Endothelial cell of umbilical vein (primary cell): ENCODE measurements around the gene LRRTM4.

Experiments used
- CTCF ChIP-seq, 2 donors: IDR thresholded peaks; 1 replicate in 1 of 2; 2 replicates in 1 of 2; pipeline ENCODE4 v1.5.1; 2011; ENCODE audit warnings: low read length in 2 of 2, mild to moderate bottlenecking in 2 of 2, moderate library complexity in 2 of 2, control low read depth in 1 of 2, inconsistent platforms in 1 of 2, low read depth in 1 of 2; ENCODE audit not compliant: insufficient read depth in 1 of 2; ENCODE audit errors: extremely low read depth in 1 of 2
- EZH2 ChIP-seq: IDR thresholded peaks from 2 replicates; pipeline ENCODE4 v1.6.1; 2012; ENCODE audit warnings: borderline replicate concordance, low read depth, mild to moderate bottlenecking, moderate library complexity, low read length, inconsistent platforms; ENCODE audit not compliant: severe bottlenecking
- GATA2 ChIP-seq: IDR thresholded peaks from 2 replicates; pipeline ENCODE4 v1.7.0; 2011; ENCODE audit warnings: low read depth, mild to moderate bottlenecking, moderate library complexity, mixed read lengths, low read length; ENCODE audit not compliant: insufficient read length, insufficient read depth
- MAX ChIP-seq: IDR thresholded peaks from 2 replicates; pipeline ENCODE4 v1.6.1; 2011; ENCODE audit not compliant: insufficient read depth, insufficient read length
- MYC ChIP-seq: IDR thresholded peaks from one replicate; pipeline ENCODE4 v1.6.1; 2011; ENCODE audit warnings: mild to moderate bottlenecking, low read depth, low read length
- POLR2A ChIP-seq: IDR thresholded peaks from 2 replicates; pipeline ENCODE4 v1.6.1; 2012; ENCODE audit warnings: low read depth, mild to moderate bottlenecking, control low read depth, low read length
- POLR2AphosphoS5 ChIP-seq: IDR thresholded peaks from 2 replicates; pipeline ENCODE4 v1.6.1; 2012; ENCODE audit warnings: low read depth, mild to moderate bottlenecking, control low read depth, low read length, moderate library complexity; ENCODE audit not compliant: insufficient read depth

- TF ChIP-seq CTCF (IDR thresholded peaks at IDR 0.05; ENCODE audit: extremely low read depth in 1 of 2, insufficient read depth in 1 of 2, low read depth in 1 of 2, low read length in 2 of 2) = no peak
- no peak for TF ChIP-seq EZH2
- no peak for TF ChIP-seq MAX
- no peak for TF ChIP-seq POLR2A
- TF ChIP-seq GATA2 = no peak
- TF ChIP-seq MYC = no peak
- TF ChIP-seq POLR2AphosphoS5 = no peak
These were observed 131.1 kb downstream of the LRRTM4 start for GRCh38 chr2:77391119-77391518.
